GM18526 (cell line): Measurements from ENCODE around the gene HIP1R.

Experiments used
- POLR2A ChIP-seq: IDR thresholded peaks from 3 replicates; pipeline ENCODE4 v1.6.1; 2011; ENCODE audit not compliant: insufficient read length; ENCODE audit errors: extremely low read depth

Gene HIP1R

GRCh38 chr12:122902854-122903692, 67.8 kb downstream of the HIP1R start:
- TF ChIP-seq POLR2A = no peak

GRCh38 chr12:122903693-122904034, 68.4 kb downstream of the HIP1R start:
- TF ChIP-seq POLR2A = no peak

- no peak for TF ChIP-seq POLR2A
Measured at GRCh38 chr12:122908915-122909314, 73.7 kb downstream of the HIP1R start.

GRCh38 chr12:122909442-122910288, 74.4 kb downstream of the HIP1R start:
- TF ChIP-seq POLR2A = no peak
